COLO668 (cell line): ENCODE data around the gene ACOT11.

Experiments
- DNase-seq: peaks from one replicate; lab custom pipeline; 2025; ENCODE audit not compliant: unreplicated experiment; lab: John Stamatoyannopoulos, UW

ACOT11 gene

GRCh38 chr1:54584575-54584974 lies 36.5 kb downstream of the ACOT11 start:
- DNase-seq: no peak

GRCh38 chr1:54585181-54586066 lies 37.4 kb downstream of the ACOT11 start:
- DNase-seq: no peak

- DNase-seq: no peak
Measured at GRCh38 chr1:54588377-54588776, 40.3 kb downstream of the ACOT11 start.

- DNase-seq: no peak
Measured at GRCh38 chr1:54591127-54591756, 43.2 kb downstream of the ACOT11 start.

GRCh38 chr1:54593571-54594160 lies 45.6 kb downstream of the ACOT11 start:
- no peak for DNase-seq

- DNase-seq: no peak
Measured at GRCh38 chr1:54594463-54594862, 46.4 kb downstream of the ACOT11 start.

GRCh38 chr1:54595956-54596498 lies 48.0 kb downstream of the ACOT11 start:
- DNase-seq: no peak

- DNase-seq: no peak
Measured at GRCh38 chr1:54596756-54597155, 48.7 kb downstream of the ACOT11 start.

GRCh38 chr1:54597455-54598030 lies 49.5 kb downstream of the ACOT11 start:
- no peak for DNase-seq

- no peak for DNase-seq
Measured at GRCh38 chr1:54599211-54599823, 51.3 kb downstream of the ACOT11 start.

- DNase-seq: no peak
Measured at GRCh38 chr1:54600947-54601721, 53.1 kb downstream of the ACOT11 start.

GRCh38 chr1:54601730-54602129 lies 53.7 kb downstream of the ACOT11 start:
- DNase-seq: no peak

- no peak for DNase-seq
Measured at GRCh38 chr1:54602554-54602953, 54.5 kb downstream of the ACOT11 start.

- DNase-seq: no peak
Measured at GRCh38 chr1:54603241-54603640, 55.2 kb downstream of the ACOT11 start.

GRCh38 chr1:54604051-54604450 lies 56.0 kb downstream of the ACOT11 start:
- DNase-seq: no peak

- peak; percentile 84 for DNase-seq
Measured at GRCh38 chr1:54604572-54605370, 56.7 kb downstream of the ACOT11 start.

- peak; percentile 90 for DNase-seq
Measured at GRCh38 chr1:54606096-54606989, 58.3 kb downstream of the ACOT11 start.

GRCh38 chr1:54606990-54607325 lies 58.9 kb downstream of the ACOT11 start:
- DNase-seq: no peak
